Activated CD4-positive, alpha-beta T cell treated with anti-CD3 and anti-CD28 coated beads for 36 hours (primary cell): ENCODE measurements around the gene SYNPR. TPM values are rescaled to one million over a fixed set of nuclear protein-coding genes. Genes with fewer than 3 reads are reported as not detected.
"Not testable (repeated sequence)": the region's sequence is repeated elsewhere in the genome, so short reads cannot be mapped to it uniquely, and the experiment has no call there.

Source experiments
- ATAC-seq: fragments of 200-7000 bp; cut with Tn5 transposase; one replicate; pipeline ENCODE4 v1.10.0; 2021; ENCODE audit warnings: mild to moderate bottlenecking, moderate library complexity
- CTCF ChIA-PET: fragments of 350-600 bp; sonication (Branson Sonifier 250); formaldehyde crosslinking; loops from one replicate; lab custom pipeline; 2021; ENCODE audit warnings: antibody characterized with exemption; lab: Charles Lee
- POLR2A ChIA-PET: fragments of 350-600 bp; sonication (Branson Sonifier 250); formaldehyde crosslinking; loops from one replicate; lab custom pipeline; 2021; ENCODE audit warnings: antibody characterized with exemption, inconsistent platforms; lab: Charles Lee
- DNase-seq: peaks from one replicate; pipeline ENCODE4 v3.0.0-alpha.2; 2020
- H3K27ac Mint-ChIP-seq: one replicate; pipeline ENCODE4 v1.8.0; 2021; ENCODE audit warnings: mixed read lengths
- H3K27me3 Mint-ChIP-seq: one replicate; pipeline ENCODE4 v1.8.0; 2021; ENCODE audit warnings: mixed read lengths
- H3K36me3 Mint-ChIP-seq: one replicate; pipeline ENCODE4 v1.8.0; 2021; ENCODE audit warnings: low read depth, mixed read lengths
- H3K4me1 Mint-ChIP-seq: one replicate; pipeline ENCODE4 v1.8.0; 2021; ENCODE audit warnings: mixed read lengths
- H3K4me3 Mint-ChIP-seq: one replicate; pipeline ENCODE4 v1.8.0; 2021; ENCODE audit warnings: mild to moderate bottlenecking, moderate library complexity, mixed read lengths
- H3K9me3 Mint-ChIP-seq: one replicate; pipeline ENCODE4 v1.8.0; 2021; ENCODE audit warnings: low read depth, mixed read lengths
- intact Hi-C, 2 experiments: fragments of 100-400 bp; cut with DNase I in 1 of 2; cut with micrococcal nuclease in 1 of 2; formaldehyde crosslinking; loops; one replicate each; pipeline versions ENCODE4 v1.14.2 to v1.15.1; 2022 to 2024; cut with DNase I, micrococcal nuclease
- total RNA-seq, 2 experiments: library from RNA; stranded (reverse); gene quantifications; one replicate each; pipeline ENCODE4 v1.2.3, GENCODE V29; 2021

The SYNPR gene
- total RNA-seq, 2 experiments from 2014 or later: not detected

- Mint-ChIP-seq H3K9me3 (peaks cover 6% of the 10 kb centered on the region), H3K27ac (no peak overlapping the region), H3K4me3 (no peak overlapping the region), H3K36me3 (no peaks in the 10 kb centered on the region), H3K27me3 (peaks cover 7% of the 10 kb centered on the region), H3K4me1 (no peaks in the 10 kb centered on the region)
- CTCF ChIA-PET: no interaction called here
- POLR2A ChIA-PET: no interaction called here
- intact Hi-C loops: no loop called here
- no peak for ATAC-seq
- DNase-seq: no peak
Measured at GRCh38 chr3:63635186-63635585, 357.1 kb downstream of the SYNPR start.

GRCh38 chr3:63639806-63640205 is 361.7 kb downstream of the SYNPR start:
- Mint-ChIP-seq H3K4me1 (no peaks in the 10 kb centered on the region), H3K9me3 (peaks cover 11% of the 10 kb centered on the region), H3K27me3 (peaks cover 4% of the 10 kb centered on the region), H3K4me3 (no peak overlapping the region), H3K36me3 (no peaks in the 10 kb centered on the region), H3K27ac (no peak overlapping the region)
- DNase-seq (no peak), ATAC-seq (no peak)
- intact Hi-C loops: no loop called here
- ChIA-PET POLR2A (no interaction called here), CTCF (no interaction called here)

DNA sequence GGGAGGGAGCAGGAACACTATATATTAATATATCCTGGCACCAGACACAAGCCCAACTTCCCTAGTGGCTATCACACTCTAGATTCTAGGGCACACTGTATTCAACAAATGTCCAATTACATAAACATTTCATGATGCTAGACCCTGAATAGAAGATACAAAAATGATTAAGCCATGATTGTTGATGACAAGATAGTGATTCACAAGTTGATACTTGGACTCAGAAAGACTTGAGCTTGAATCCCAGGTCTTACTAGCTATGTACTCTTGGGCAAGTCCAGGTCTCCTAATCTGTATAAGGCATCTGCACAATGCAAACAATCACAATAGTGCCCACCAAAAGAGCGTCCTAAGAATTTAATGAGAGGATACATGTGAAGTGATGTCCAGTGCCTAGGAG is 364.4 kb downstream of the SYNPR start:
- DNase-seq: no peak
- ATAC-seq: no peak
- ChIA-PET POLR2A (no interaction called here), CTCF (no interaction called here)
- Mint-ChIP-seq H3K9me3 (peaks cover 9% of the 10 kb centered on the region), H3K36me3 (no peaks in the 10 kb centered on the region), H3K27ac (no peak overlapping the region), H3K27me3 (peaks cover 4% of the 10 kb centered on the region), H3K4me1 (no peaks in the 10 kb centered on the region), H3K4me3 (no peak overlapping the region)
- intact Hi-C loops: no loop called here

DNA sequence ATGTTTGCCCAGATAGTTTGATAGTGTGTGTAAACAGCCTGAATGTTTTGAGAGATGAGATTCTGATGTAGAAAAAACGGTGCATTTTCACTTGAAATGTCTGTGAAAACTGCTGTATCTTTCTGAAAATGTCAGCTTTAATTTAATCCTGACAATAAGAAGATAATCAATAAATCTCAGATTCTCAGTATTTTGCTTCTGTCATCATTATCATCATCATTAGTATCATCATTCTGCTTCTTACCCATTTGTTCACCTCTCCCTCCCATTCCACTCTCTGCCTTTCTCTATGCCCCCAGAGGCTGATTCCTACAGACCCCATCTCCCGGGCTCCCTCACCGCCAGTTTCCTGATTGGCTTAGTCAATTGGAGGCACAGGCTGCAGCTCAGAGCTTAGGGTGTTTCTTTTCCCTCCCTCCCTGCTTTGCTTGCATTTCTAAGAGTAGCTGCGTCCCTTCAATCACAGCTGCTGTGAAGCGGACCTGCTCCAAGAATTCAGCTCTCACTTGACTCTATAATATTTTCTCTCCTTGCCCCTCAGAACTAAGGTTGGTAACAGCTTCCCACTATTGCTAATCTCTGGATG is 366.2 kb downstream of the SYNPR start:
- Mint-ChIP-seq H3K27me3 (peaks cover 4% of the 10 kb centered on the region), H3K27ac (no peak overlapping the region), H3K4me3 (no peak overlapping the region), H3K4me1 (no peaks in the 10 kb centered on the region), H3K9me3 (peaks cover 6% of the 10 kb centered on the region), H3K36me3 (no peaks in the 10 kb centered on the region)
- DNase-seq (no peak), ATAC-seq (no peak)
- intact Hi-C loops: no loop called here
- ChIA-PET POLR2A (no interaction called here), CTCF (interaction anchor here (0.8 kb wide), 1 partner anchor 340 kb away, joined by 3 read pairs; no protein-coding TSS in a partner anchor)

- intact Hi-C loops, H3K27ac Mint-ChIP-seq, H3K4me3 Mint-ChIP-seq, H3K27me3 Mint-ChIP-seq, H3K4me1 Mint-ChIP-seq, POLR2A ChIA-PET, H3K9me3 Mint-ChIP-seq, ATAC-seq, H3K36me3 Mint-ChIP-seq, DNase-seq: not testable (repeated sequence)
- CTCF ChIA-PET: interaction anchor here (0.8 kb wide), 1 partner anchor 341 kb away, joined by 3 read pairs; no protein-coding TSS in a partner anchor
Measured at GRCh38 chr3:63644928-63645781, 367.0 kb downstream of the SYNPR start.

DNA sequence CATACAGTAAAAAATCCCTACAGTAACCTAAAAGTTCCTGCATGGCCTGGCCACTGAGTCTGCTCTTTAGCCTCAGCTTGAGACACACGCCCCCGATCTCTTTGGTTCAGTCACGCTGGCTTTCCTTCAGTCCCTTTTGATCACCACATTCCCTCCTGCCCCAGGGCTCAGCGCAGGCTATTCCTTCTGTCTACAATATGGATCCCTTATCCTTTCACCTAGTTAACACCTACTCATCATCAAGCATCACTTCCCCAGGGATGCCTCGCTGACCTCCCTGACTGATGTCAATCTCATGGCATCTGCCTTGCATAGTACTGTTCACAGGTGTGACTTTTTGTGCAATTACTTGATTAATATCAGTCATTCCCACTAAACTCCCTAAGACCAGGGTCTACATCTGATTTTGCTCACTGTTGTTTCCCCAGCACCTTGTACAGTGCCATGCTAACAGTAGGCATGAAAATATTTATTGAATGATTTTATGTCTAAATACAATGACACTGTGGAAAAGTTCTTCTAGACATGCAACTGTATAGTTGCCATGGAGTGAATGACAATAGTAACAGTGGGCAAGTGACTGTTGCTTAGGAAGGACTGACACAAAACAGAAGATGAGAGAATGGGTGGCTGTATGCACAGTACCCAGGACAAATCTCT is 374.1 kb downstream of the SYNPR start, which contains the start of gene SNTN:
SNTN (plus strand) TSS at position 610 of the 660 bp plus-strand sequence; CDS start at position 623, 13 bp downstream.
- Mint-ChIP-seq H3K27ac (no peak within 1 kb of the TSS), H3K4me1 (no peaks in the 10 kb centered on the region), H3K4me3 (no peak within 1 kb of the TSS), H3K9me3 (no peaks in the 10 kb centered on the region), H3K27me3 (no peaks in the 10 kb centered on the region), H3K36me3 (no peaks in the 10 kb centered on the region)
- intact Hi-C loops: no loop called here
- CTCF ChIA-PET: no interaction called here
- ATAC-seq (no peak), DNase-seq (no peak)
- POLR2A ChIA-PET: no interaction called here

GRCh38 chr3:63654211-63654610 is 376.1 kb downstream of the SYNPR start:
- H3K9me3 Mint-ChIP-seq: no peaks in the 10 kb centered on the region
- CTCF ChIA-PET: no interaction called here
- peaks cover 3% of the 10 kb centered on the region for H3K27me3 Mint-ChIP-seq
- POLR2A ChIA-PET: no interaction called here
- ATAC-seq: no peak
- DNase-seq: no peak
- no peak overlapping the region for H3K27ac Mint-ChIP-seq
- H3K4me1 Mint-ChIP-seq: no peaks in the 10 kb centered on the region
- H3K4me3 Mint-ChIP-seq: no peak overlapping the region
- no peaks in the 10 kb centered on the region for H3K36me3 Mint-ChIP-seq
- intact Hi-C loops: no loop called here

GRCh38 chr3:63654931-63655330 is 376.8 kb downstream of the SYNPR start:
- H3K4me1 Mint-ChIP-seq: no peaks in the 10 kb centered on the region
- no peaks in the 10 kb centered on the region for H3K36me3 Mint-ChIP-seq
- ATAC-seq (no peak), DNase-seq (no peak)
- ChIA-PET POLR2A (no interaction called here), CTCF (no interaction called here)
- no peaks in the 10 kb centered on the region for H3K9me3 Mint-ChIP-seq
- intact Hi-C loops: no loop called here
- no peak overlapping the region for H3K4me3 Mint-ChIP-seq
- no peak overlapping the region for H3K27ac Mint-ChIP-seq
- peaks cover 3% of the 10 kb centered on the region for H3K27me3 Mint-ChIP-seq

GRCh38 chr3:63655519-63655918 is 377.4 kb downstream of the SYNPR start:
- no peak for ATAC-seq
- Mint-ChIP-seq H3K9me3 (no peaks in the 10 kb centered on the region), H3K27ac (no peak overlapping the region), H3K4me1 (no peaks in the 10 kb centered on the region), H3K27me3 (peaks cover 5% of the 10 kb centered on the region), H3K36me3 (no peaks in the 10 kb centered on the region), H3K4me3 (no peak overlapping the region)
- POLR2A ChIA-PET: no interaction called here
- CTCF ChIA-PET: no interaction called here
- DNase-seq: no peak
- intact Hi-C loops: no loop called here

DNA sequence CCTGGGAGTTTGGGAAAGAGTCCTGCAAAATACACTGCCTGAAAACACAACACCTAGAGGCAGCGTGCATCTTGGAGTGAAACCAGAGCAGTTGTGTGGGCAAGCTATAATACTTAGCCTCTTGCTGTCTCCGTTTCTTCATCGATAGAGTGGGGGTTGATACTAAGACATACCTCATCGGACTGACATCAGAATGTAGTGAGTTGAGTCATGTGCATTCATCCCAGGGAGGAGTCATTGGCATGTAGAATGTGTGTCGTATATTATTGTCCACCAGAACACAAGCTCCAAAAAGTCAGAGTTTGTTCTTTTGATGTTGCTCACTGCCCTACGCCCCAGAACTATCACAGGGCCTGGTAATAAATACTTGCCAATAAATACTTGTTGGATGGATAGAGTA is 378.7 kb downstream of the SYNPR start:
- DNase-seq (no peak), ATAC-seq (no peak)
- Mint-ChIP-seq H3K36me3 (no peaks in the 10 kb centered on the region), H3K27ac (no peak overlapping the region), H3K9me3 (no peaks in the 10 kb centered on the region), H3K27me3 (peaks cover 5% of the 10 kb centered on the region), H3K4me1 (no peaks in the 10 kb centered on the region), H3K4me3 (no peak overlapping the region)
- POLR2A ChIA-PET: no interaction called here
- CTCF ChIA-PET: no interaction called here
- intact Hi-C loops: no loop called here

DNA sequence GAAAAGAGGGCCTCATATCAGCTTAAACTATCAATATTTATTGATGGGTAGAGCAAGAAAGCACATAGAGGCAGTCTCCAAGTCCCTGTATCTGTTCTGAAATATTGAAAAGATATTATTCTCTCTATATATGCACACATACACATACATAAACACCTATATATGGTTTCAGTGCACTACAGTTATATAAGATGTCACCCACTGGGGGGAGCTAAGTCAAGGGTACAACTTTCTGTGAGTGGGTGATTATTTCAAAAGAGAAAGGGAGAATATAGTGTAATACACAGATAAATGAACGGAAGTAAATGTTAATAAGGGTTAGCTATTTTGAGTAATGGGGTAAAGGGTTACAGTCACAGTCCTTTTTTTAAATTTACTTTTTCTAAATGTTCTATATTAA is 383.1 kb downstream of the SYNPR start:
- ChIA-PET POLR2A (no interaction called here), CTCF (no interaction called here)
- Mint-ChIP-seq H3K27me3 (peaks cover 5% of the 10 kb centered on the region), H3K9me3 (no peaks in the 10 kb centered on the region), H3K4me1 (no peaks in the 10 kb centered on the region), H3K27ac (no peak overlapping the region), H3K36me3 (no peaks in the 10 kb centered on the region), H3K4me3 (no peak overlapping the region)
- DNase-seq (no peak), ATAC-seq (no peak)
- intact Hi-C loops: no loop called here

- H3K4me1 Mint-ChIP-seq: no peaks in the 10 kb centered on the region
- intact Hi-C loops: no loop called here
- no peaks in the 10 kb centered on the region for H3K9me3 Mint-ChIP-seq
- H3K4me3 Mint-ChIP-seq: no peak overlapping the region
- H3K27me3 Mint-ChIP-seq: peaks cover 5% of the 10 kb centered on the region
- no peaks in the 10 kb centered on the region for H3K36me3 Mint-ChIP-seq
- ChIA-PET CTCF (no interaction called here), POLR2A (no interaction called here)
- ATAC-seq (no peak), DNase-seq (no peak)
- H3K27ac Mint-ChIP-seq: no peak overlapping the region
Measured at GRCh38 chr3:63662011-63662410, 383.9 kb downstream of the SYNPR start.
